ENCODE measurements around the gene CTNNBL1.

DNA sequence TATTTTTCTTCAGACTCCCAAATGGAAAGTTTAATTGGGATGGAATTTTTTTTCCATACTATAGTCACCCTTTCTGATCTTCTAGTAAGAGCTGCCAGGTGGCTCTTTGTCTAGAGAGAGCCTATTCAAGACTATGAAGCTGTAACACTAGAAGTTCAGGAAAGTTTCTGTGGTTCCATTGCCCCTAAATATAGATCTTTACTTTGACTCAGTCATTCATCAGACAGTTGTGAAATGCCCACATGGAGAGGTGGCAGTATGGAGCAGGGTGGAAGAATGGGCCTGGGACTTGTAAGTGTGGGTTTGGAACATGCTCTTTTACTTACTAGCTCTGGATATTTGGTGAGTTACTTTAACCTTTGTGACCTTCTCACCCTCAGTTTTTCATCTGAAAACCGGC is 87.8 kb downstream of the CTNNBL1 start:
- TF ChIP-seq, protein P1, sequence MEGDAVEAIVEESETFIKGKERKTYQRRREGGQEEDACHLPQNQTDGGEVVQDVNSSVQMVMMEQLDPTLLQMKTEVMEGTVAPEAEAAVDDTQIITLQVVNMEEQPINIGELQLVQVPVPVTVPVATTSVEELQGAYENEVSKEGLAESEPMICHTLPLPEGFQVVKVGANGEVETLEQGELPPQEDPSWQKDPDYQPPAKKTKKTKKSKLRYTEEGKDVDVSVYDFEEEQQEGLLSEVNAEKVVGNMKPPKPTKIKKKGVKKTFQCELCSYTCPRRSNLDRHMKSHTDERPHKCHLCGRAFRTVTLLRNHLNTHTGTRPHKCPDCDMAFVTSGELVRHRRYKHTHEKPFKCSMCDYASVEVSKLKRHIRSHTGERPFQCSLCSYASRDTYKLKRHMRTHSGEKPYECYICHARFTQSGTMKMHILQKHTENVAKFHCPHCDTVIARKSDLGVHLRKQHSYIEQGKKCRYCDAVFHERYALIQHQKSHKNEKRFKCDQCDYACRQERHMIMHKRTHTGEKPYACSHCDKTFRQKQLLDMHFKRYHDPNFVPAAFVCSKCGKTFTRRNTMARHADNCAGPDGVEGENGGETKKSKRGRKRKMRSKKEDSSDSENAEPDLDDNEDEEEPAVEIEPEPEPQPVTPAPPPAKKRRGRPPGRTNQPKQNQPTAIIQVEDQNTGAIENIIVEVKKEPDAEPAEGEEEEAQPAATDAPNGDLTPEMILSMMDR (IDR thresholded peaks at IDR 0.05): no peak
- TF ChIP-seq POLR2A (IDR thresholded peaks at IDR 0.05): no peak
